ENCODE measurements around the gene ANKAR.

DNA sequence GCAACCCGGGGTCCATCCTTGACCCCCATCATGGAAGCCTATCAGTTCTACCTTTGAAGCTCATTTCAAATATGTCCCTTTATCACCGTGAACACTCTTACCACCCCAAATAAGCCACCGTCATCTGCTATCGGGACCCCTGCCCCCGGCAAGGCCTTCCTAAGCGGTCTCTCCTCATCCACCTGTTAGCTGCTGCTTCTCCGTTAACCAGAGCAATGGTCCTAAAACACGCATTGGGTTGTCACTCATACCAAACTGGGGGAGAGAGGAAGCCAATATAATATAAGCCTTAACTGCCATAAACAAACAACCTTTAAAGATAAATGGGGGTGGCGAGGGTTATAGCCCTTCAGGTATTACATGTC, 12.5 kb upstream of the ANKAR start:
- TF ChIP-seq, protein P1, sequence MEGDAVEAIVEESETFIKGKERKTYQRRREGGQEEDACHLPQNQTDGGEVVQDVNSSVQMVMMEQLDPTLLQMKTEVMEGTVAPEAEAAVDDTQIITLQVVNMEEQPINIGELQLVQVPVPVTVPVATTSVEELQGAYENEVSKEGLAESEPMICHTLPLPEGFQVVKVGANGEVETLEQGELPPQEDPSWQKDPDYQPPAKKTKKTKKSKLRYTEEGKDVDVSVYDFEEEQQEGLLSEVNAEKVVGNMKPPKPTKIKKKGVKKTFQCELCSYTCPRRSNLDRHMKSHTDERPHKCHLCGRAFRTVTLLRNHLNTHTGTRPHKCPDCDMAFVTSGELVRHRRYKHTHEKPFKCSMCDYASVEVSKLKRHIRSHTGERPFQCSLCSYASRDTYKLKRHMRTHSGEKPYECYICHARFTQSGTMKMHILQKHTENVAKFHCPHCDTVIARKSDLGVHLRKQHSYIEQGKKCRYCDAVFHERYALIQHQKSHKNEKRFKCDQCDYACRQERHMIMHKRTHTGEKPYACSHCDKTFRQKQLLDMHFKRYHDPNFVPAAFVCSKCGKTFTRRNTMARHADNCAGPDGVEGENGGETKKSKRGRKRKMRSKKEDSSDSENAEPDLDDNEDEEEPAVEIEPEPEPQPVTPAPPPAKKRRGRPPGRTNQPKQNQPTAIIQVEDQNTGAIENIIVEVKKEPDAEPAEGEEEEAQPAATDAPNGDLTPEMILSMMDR (IDR thresholded peaks at IDR 0.05), result no peak
- TF ChIP-seq POLR2A (IDR thresholded peaks at IDR 0.05), result no peak
